H1 (cell line): ENCODE results near the gene KLHL18. TPM values are rescaled to one million over a fixed set of nuclear protein-coding genes. Genes with fewer than 3 reads are reported as not detected.
A peak's percentile ranks its signal among the peaks of the same experiment; 100 is the strongest.

Source experiments
- BCL11A ChIP-seq, 2 experiments: IDR thresholded peaks; one replicate each; pipeline ENCODE4 v1.6.1; 2011; ENCODE audit warnings: low read depth in 2 of 2, low read length in 2 of 2, mild to moderate bottlenecking in 2 of 2
- CHD7 ChIP-seq: fragments of 300-600 bp; sonication (generic); IDR thresholded peaks from 2 replicates; pipeline ENCODE4 v1.7.1; 2012; ENCODE audit warnings: low read length, moderate library complexity, mild to moderate bottlenecking, inconsistent platforms; ENCODE audit not compliant: insufficient replicate concordance
- GABPA ChIP-seq: IDR thresholded peaks from 2 replicates; pipeline ENCODE4 v1.6.1; 2011; ENCODE audit warnings: mild to moderate bottlenecking, low read length, moderate library complexity, borderline replicate concordance; ENCODE audit not compliant: insufficient read depth
- HDAC6 ChIP-seq: IDR thresholded peaks from one replicate; pipeline ENCODE4 v1.7.1; 2012; ENCODE audit warnings: low read depth, mild to moderate bottlenecking, inconsistent platforms, low read length, moderate library complexity
- RBBP5 ChIP-seq: IDR thresholded peaks from 2 replicates; pipeline ENCODE4 v1.7.1; 2012; ENCODE audit warnings: low read depth, mild to moderate bottlenecking, inconsistent platforms, low read length, moderate library complexity, borderline replicate concordance
- RXRA ChIP-seq: IDR thresholded peaks from 2 replicates; pipeline ENCODE4 v1.6.1; 2011; ENCODE audit warnings: low read depth, mild to moderate bottlenecking, low read length, moderate library complexity; ENCODE audit not compliant: insufficient read depth
- SUZ12 ChIP-seq: fragments of 200-600 bp; sonication (generic); IDR thresholded peaks from 2 replicates; pipeline ENCODE4 v1.6.1; 2012; ENCODE audit warnings: mild to moderate bottlenecking, inconsistent platforms, low read length, moderate library complexity, mixed read lengths
- polyA plus RNA-seq, 7 experiments: library from polyadenylated mRNA; depleted of rRNA in 3 of 7; stranded (reverse) in 5 of 7; unstranded in 2 of 7; fragments of >200 nt in 5 of 7; fragments of 200-250 nt in 2 of 7; gene quantifications; 1 replicate in 5 of 7; 2 replicates in 1 of 7; 4 replicates in 1 of 7; pipeline versions ENCODE4 v1.2.1 to v1.2.3, GENCODE V29; 2011 to 2013; ENCODE audit warnings: missing spikeins in 2 of 7, mixed read lengths in 2 of 7
- total RNA-seq: library from RNA; stranded (reverse); fragmentation: NEBNext Ultra II Directional; extraction: Animal tissue kit (Norgen Biotek cat#: 25700); gene quantifications from 2 replicates; pipeline ENCODE4 v1.2.1, GENCODE V29; 2021
- TF ChIP-seq, protein P1 (sequence below): IDR thresholded peaks from 2 replicates; pipeline ENCODE4 v1.6.1; 2011; ENCODE audit warnings: low read length, improper control_type of control experiment

The KLHL18 gene
- total and polyA plus RNA-seq, 2 of the 8 experiments (the other 6 are each of a cell fraction or from before 2014, with no cell fraction given) = 19.9 to 31.7 TPM

DNA sequence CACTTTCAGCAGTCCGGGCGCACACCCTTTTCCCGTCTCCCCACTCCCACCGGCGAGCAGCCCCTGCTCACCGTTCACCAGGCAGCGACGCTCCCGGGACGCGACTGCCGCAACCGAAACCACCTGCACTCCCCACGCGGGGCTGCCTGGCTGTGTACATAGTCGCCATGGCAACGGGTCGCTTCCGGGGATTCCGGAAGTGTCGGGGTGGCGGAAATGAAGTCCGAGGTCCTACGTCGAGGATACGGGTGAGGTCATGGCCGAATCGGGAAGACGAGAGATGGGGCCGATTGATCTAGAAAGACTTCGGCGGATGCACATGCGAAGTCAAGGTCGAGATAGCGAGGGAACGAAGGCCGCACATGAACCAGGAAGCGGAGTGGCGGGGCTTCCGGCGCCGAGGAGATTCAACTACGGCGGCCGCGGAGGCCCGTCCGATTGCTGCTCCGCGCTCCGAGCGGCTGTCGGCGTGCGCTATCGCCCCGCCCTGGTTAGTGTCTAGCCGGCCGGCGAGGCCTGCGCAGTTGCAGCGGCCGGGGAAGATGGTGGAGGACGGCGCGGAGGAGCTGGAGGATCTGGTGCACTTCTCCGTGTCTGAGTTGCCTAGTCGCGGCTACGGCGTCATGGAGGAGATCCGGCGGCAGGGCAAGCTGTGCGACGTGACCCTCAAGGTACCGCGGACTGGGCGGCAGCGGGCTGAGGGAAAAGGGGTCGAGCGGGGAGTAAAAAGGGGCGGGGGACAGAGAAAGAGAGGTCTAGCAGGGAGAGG is at the start of gene KLHL18, which contains the start of gene KIF9 (continued):
- TF ChIP-seq, protein P1, sequence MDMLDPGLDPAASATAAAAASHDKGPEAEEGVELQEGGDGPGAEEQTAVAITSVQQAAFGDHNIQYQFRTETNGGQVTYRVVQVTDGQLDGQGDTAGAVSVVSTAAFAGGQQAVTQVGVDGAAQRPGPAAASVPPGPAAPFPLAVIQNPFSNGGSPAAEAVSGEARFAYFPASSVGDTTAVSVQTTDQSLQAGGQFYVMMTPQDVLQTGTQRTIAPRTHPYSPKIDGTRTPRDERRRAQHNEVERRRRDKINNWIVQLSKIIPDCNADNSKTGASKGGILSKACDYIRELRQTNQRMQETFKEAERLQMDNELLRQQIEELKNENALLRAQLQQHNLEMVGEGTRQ = no peak
- no peak for TF ChIP-seq HDAC6
- TF ChIP-seq SUZ12 = no peak
- no peak for TF ChIP-seq CHD7
- peak; percentile 84; the same call in 1 of the 2 replicates for TF ChIP-seq GABPA
- no peak for TF ChIP-seq RXRA
- no peak for TF ChIP-seq BCL11A (IDR thresholded peaks at IDR 0.05; ENCODE audit: low read depth in 2 of 2, low read length in 2 of 2)
- peak; percentile 96; the same call in 1 of the 2 replicates for TF ChIP-seq RBBP5
